Activated naive CD4-positive, alpha-beta T cell treated with anti-CD3 and anti-CD28 coated beads, Interleukin-2, amount 50 U/mL, for 72 hours (primary cell): ENCODE measurements around the gene LSM5. TPM values are rescaled to one million over a fixed set of nuclear protein-coding genes. Genes with fewer than 3 reads are reported as not detected.
"Not testable (repeated sequence)": the region's sequence is repeated elsewhere in the genome, so short reads cannot be mapped to it uniquely, and the experiment has no call there.

ENCODE experiments used
- ATAC-seq, 2 donors: fragments of 150-1000 bp; cut with Tn5 transposase; 2 replicates each; pipeline ENCODE4 v1.10.0; 2021; ENCODE audit warnings: mild to moderate bottlenecking in 2 of 2, moderate library complexity in 2 of 2
- DNase-seq, 2 donors: peaks; one replicate each; pipeline ENCODE4 v3.0.0; 2021 to 2022; ENCODE audit warnings: low spot score in 2 of 2
- H3K27ac Mint-ChIP-seq, 2 donors: one replicate each; pipeline ENCODE4 v1.8.0; 2022; ENCODE audit warnings: mild to moderate bottlenecking in 2 of 2, mixed read lengths in 2 of 2
- H3K36me3 Mint-ChIP-seq, 2 donors: one replicate each; pipeline ENCODE4 v1.8.0; 2022; ENCODE audit warnings: mixed read lengths in 2 of 2
- H3K9me3 Mint-ChIP-seq, 2 donors: one replicate each; pipeline ENCODE4 v1.8.0; 2022; ENCODE audit warnings: mixed read lengths in 2 of 2
- total RNA-seq, 2 donors: library from RNA; stranded (reverse); gene quantifications; one replicate each; pipeline ENCODE4 v1.2.3, GENCODE V29; 2022

LSM5 gene
- total RNA-seq, 2 donors from 2014 or later: 98.1 to 125 TPM

DNA sequence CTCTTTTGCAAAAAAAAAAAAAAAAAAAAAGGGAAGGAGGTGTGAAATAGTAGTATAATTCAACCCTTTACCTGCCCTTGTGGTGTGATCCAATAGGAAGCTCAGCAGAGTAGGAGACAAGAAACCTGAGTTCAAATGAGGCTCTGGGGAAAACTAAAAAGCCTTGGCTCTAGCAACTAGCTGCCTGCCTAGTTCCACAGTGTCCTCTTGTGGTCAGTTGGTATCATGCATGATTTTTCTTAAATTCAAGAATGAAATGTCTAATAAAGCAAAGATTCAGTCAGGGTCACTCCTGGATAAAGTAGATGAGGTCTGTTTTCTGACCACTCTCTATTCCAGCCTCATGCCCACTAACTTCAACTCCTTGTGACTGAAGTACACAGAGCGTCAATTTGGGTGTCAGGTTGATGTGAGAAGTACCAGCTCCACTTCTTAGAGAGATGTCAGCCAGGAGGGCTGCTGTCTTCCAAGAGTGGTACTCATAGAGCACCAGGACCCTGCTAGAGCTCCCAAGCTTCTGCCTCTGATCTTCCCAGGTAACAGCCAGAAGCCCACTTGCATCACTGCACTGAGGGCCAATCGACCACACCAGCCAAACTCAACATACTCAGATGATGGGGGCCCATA lies 10.5 kb downstream of the LSM5 start:
- Mint-ChIP-seq H3K36me3 (no peaks in the 10 kb centered on the region), H3K9me3 (no peaks in the 10 kb centered on the region), H3K27ac (no peak overlapping the region)
- ATAC-seq: no peak
- DNase-seq: no peak

DNA sequence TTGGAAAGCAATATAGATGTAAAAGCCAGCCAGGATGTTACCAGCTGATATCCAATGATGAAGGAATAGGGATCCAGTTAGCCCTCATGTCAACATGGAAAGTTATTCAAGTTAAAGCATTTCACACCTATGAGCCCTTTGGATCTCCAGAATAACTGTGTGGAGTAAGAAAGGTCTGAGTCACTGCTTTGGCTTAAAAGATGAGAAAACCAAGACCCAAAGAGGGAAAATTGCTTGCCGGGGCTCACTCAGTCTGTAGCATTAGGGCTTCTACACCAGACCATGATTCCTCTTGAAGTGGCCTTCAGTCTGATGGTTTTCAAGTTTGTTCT lies 12.6 kb downstream of the LSM5 start:
- no peak for DNase-seq
- H3K9me3 Mint-ChIP-seq: no peaks in the 10 kb centered on the region
- no peak for ATAC-seq
- H3K27ac Mint-ChIP-seq: peak overlapping the region in 1 of 2 donors; percentile 57
- no peaks in the 10 kb centered on the region for H3K36me3 Mint-ChIP-seq

DNA sequence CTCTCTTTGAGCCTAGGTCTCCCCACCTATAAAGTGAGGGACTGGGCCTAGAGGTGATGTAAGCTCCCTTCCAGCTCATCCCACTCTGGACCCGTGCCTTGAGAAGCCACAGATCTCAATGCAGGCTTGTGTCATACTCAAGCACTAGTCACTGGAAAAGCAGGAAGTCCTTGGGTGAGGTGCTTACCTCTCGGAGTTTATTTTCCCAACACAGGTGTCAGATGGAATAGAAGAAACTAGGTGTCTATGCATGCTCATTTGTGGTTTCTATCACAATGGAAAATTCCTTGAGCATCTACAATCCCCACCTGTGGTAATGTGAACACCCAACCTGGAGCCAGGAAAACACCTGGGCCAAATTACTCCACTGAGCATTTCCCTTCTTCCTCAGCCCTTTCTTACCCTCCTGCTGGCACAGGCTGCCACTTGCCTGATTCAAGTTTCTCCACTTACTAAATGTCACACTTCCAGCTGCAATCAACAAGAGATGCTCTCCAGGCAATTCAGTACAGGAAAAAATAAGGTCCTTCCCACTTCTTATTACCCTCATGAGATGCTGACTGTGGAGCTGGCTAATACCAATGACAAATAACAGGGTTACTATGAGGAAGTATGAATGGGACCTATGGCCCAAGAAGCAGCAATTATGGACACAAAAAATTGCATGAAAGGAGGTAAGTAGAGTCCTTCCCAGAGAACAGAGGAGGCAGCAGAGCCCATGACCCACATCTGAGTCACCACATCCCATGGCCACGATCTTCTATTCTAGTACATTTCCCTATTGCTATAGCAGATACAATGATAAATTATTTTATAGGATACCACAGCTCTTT lies 13.1 kb downstream of the LSM5 start:
- DNase-seq (no peak), ATAC-seq (no peak)
- Mint-ChIP-seq H3K36me3 (no peaks in the 10 kb centered on the region), H3K27ac (peak overlapping the region in 1 of 2 donors; percentile 48), H3K9me3 (no peaks in the 10 kb centered on the region)

DNA sequence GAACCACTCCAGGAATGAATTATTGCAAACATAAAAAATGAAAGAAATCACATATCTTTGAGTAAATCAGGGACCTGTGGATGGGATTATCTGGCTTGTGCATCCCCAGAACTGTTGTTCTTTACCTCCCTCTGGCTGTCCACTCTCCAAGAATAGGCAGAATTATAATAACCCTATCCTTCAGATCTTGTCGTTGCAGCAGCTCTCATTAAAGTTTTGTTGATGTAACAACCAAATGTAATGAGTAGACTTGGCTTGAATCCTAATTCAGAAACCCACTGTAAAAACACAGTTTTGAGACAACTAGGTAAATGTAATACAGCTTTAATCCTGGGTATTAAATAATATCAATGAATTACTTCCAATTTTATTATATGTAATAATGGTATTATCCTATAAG lies 16.2 kb downstream of the LSM5 start:
- H3K36me3 Mint-ChIP-seq: no peaks in the 10 kb centered on the region
- no peaks in the 10 kb centered on the region for H3K9me3 Mint-ChIP-seq
- DNase-seq (no peak), ATAC-seq (no peak)
- H3K27ac Mint-ChIP-seq: no peak overlapping the region

DNA sequence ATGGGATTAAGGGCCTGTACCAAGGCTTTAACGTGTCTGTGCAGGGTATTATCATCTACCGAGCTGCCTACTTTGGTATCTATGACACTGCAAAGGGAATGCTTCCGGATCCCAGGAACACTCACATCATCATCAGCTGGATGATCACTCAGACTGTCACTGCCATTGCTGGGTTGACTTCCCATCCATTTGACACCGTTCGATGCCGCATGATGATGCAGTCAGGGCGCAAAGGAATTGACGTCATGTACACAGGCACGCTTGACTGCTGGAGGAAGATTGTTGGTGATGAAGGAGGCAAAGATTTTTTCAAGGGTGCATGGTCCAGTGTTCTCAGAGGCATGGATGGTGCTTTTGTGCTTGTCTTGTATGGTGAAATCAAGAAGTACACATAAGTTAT lies 18.2 kb downstream of the LSM5 start:
- ATAC-seq (no peak), DNase-seq (no peak)
- no peaks in the 10 kb centered on the region for H3K9me3 Mint-ChIP-seq
- no peak overlapping the region for H3K27ac Mint-ChIP-seq
- no peaks in the 10 kb centered on the region for H3K36me3 Mint-ChIP-seq

DNA sequence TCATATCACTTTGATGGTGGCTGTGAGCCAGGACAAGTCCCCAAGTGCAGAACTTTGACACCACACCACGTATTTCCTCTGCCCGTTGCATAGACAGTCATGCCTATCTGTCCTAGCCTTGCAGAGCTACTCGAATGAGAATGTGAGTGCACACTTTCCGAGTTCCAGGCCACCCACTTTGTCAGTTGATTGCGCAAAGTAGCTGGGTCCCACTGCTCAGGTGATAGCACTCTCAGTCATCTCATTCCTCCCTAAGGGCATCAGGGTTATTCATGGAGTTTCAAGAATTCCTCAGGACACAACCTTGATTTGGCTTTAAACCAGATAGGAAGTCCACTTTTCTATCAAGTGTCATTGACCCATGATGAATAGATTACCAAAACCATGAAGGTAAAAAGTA lies 19.3 kb downstream of the LSM5 start:
- ATAC-seq (no peak), DNase-seq (no peak)
- Mint-ChIP-seq H3K36me3 (no peaks in the 10 kb centered on the region), H3K27ac (no peak overlapping the region), H3K9me3 (no peaks in the 10 kb centered on the region)

DNA sequence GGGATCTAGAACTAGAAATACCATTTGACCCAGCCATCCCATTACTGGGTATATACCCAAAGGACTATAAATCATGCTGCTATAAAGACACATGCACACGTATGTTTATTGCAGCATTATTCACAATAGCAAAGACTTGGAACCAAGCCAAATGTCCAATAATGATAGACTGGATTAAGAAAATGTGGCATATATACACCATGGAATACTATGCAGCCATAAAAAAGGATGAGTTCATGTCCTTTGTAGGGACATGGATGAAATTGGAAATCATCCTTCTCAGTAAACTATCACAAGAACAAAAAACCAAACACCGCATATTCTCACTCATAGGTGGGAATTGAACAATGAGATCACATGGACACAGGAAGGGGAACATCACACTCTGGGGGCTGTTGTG lies 20.2 kb downstream of the LSM5 start:
- not testable (repeated sequence) for DNase-seq, H3K36me3 Mint-ChIP-seq, ATAC-seq, H3K9me3 Mint-ChIP-seq, H3K27ac Mint-ChIP-seq

DNA sequence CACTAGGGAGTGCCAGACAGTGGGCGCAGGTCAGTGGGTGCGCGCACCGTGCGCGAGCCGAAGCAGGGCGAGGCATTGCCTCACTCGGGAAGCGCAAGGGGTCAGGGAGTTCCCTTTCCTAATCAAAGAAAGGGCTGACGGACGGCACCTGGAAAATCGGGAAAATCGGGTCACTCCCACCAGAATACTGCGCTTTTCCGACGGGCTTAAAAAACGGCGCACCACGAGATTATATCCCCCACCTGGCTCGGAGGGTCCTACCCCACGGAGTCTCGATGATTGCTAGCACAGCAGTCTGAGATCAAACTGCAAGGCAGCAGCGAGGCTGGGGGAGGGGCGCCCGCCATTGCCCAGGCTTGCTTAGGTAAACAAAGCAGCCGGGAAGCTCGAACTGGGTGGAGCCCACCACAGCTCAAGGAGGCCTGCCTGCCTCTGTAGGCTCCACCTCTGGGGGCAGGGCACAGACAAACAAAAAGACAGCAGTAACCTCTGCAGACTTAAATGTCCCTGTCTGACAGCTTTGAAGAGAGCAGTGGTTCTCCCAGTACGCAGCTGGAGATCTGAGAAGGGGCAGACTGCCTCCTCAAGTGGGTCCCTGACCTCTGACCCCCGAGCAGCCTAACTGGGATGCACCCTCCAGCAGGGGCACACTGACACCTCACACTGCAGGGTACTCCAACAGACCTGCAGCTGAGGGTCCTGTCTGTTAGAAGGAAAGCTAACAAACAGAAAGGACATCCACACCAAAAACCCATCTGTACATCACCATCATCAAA lies 25.4 kb downstream of the LSM5 start:
- not testable (repeated sequence) for H3K9me3 Mint-ChIP-seq, H3K36me3 Mint-ChIP-seq, H3K27ac Mint-ChIP-seq, DNase-seq, ATAC-seq

DNA sequence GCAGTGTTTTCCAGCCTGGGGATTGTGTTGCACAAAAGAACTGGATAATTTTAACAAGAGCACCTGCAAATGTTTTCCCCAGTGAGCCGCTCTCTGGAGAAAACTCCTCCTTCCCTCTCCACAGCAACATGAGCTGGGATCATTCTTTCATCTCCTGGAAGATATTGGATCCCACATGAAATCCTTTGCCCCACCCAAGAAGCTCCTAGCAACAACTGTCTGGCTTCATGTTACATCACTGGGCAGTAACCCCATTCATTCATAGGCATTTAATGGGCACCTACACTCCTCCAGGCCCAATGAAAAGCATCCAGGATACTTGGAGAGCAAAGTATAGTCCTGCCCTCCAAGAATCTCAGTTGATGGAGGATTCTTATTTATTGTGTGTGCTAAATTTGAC lies 27.2 kb downstream of the LSM5 start:
- DNase-seq: no peak
- no peaks in the 10 kb centered on the region for H3K9me3 Mint-ChIP-seq
- no peaks in the 10 kb centered on the region for H3K36me3 Mint-ChIP-seq
- no peak for ATAC-seq
- no peak overlapping the region for H3K27ac Mint-ChIP-seq

DNA sequence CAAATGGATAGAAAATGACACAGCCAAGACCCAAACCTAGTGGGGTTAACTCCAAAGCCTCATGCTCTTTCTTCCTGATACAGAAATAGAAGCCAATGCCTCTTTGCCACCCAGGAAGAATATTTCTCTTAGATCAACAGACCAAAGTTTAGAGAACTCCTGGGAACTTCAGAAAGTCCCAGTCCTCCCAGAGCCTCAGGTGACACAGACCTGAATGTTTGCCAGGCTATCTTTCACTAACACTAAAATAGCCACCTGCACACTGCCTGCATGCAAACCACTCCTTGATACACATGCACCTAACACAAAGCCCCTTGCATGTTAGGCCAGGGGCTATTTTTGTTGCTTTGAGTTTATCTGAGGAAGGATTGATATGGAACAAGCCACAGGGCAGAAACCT lies 27.7 kb downstream of the LSM5 start:
- Mint-ChIP-seq H3K9me3 (no peaks in the 10 kb centered on the region), H3K36me3 (no peaks in the 10 kb centered on the region), H3K27ac (no peak overlapping the region)
- DNase-seq (no peak), ATAC-seq (no peak)

DNA sequence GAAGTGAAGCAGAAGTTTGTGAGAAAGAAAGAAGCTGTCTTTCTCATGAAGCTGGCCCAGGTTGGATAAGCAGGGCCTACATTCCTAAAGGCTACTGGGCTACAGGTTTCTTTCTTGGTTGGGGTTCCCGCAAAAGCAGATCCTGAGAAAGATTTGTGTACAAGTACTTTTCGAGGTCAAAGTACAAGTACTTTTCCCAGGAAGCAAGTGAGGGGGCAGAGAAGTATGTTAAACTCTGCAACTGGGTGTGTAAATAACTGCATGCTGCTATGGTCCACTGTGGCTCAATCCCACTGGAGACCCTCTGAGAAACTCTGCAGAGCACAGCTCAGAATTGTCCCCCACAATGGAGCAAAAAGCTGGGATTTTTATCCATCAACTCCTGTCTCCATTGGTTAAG lies 28.7 kb downstream of the LSM5 start:
- Mint-ChIP-seq H3K36me3 (peaks cover 0 to 5% of the 10 kb centered on the region in 2 donors), H3K9me3 (peaks cover 0 to 4% of the 10 kb centered on the region in 2 donors), H3K27ac (no peak overlapping the region)
- no peak for ATAC-seq
- no peak for DNase-seq

DNA sequence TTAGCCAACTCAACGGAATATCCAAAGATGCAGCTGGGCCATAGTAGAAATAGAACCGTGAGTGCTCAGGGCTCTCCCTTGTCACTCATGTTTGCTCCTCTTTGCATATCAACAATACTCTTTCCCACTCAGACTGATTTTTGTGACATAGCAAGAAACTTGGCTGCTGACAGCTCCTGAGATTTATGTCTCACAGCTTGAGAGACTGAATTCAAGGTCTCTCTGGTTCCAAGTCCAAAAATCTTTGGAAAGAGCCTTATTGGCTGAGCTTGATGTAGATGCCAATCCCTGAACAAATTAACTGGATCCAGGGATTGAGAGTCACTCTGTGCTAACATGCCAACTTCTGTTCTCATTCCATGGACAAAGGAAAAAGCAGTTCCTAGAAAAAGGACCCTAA lies 30.4 kb downstream of the LSM5 start:
- ATAC-seq: no peak
- Mint-ChIP-seq H3K9me3 (peaks cover 0 to 4% of the 10 kb centered on the region in 2 donors), H3K36me3 (peaks cover 0 to 5% of the 10 kb centered on the region in 2 donors)

DNA sequence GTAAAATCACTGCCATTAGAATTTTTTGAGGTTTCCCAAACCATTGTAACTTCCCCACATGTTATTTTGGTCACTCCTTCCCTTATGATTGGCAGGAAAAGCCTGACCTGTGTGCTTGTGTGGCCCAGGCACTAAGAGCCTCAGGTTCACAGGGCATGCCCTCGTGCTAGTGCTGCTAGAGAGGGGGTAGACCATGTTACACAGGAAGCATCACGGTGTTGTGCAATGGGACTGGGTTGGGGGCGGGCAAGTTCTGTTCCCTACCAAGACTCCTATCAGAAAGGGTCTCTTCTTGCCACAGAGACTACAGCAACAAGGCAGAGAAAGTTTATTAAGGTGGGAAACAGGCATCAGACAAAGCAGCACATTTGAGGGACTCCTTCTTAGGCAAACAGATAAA lies 32.2 kb downstream of the LSM5 start:
- no peak overlapping the region for H3K27ac Mint-ChIP-seq
- H3K9me3 Mint-ChIP-seq: peaks cover 0 to 4% of the 10 kb centered on the region in 2 donors
- ATAC-seq (no peak), DNase-seq (no peak)
- H3K36me3 Mint-ChIP-seq: peaks cover 0 to 5% of the 10 kb centered on the region in 2 donors

More for the DNA sequence above, 30.4 kb downstream of the LSM5 start:
- H3K27ac Mint-ChIP-seq: no peak overlapping the region
- no peak for DNase-seq

DNA sequence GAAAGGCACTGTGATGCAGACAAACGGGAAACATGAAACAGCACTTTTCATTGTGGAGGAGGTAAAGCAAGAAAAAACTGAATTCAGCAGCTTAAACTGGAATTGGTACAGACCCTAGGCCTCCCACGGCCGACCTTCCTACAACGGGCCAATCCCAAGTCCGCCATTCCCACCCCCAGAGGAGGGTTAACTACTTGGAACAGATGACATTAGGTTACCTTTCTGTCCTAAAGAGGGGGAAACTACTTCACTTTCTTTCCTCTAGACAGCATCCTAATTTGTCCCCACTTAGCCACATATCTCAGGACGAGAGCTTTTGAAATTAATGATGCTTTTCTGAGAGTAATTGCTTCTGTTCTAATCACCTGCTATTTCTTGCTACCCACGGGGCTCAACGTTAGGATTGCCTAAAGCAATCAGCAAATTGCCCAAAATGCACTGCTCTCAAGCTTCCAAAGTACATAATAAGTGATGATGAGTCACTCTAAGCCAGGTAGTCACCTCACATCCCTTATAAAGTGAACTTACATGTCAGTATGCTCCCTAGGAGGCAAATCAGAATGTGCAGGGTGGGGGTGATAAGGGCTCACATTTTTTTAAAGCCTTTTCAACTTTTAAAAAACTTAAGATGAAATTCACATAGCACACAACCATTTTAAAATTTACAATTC lies 36.7 kb downstream of the LSM5 start:
- ATAC-seq: no peak
- Mint-ChIP-seq H3K27ac (no peak overlapping the region), H3K36me3 (peaks cover 0 to 11% of the 10 kb centered on the region in 2 donors), H3K9me3 (peaks cover 6 to 12% of the 10 kb centered on the region in 2 donors)
- no peak for DNase-seq

DNA sequence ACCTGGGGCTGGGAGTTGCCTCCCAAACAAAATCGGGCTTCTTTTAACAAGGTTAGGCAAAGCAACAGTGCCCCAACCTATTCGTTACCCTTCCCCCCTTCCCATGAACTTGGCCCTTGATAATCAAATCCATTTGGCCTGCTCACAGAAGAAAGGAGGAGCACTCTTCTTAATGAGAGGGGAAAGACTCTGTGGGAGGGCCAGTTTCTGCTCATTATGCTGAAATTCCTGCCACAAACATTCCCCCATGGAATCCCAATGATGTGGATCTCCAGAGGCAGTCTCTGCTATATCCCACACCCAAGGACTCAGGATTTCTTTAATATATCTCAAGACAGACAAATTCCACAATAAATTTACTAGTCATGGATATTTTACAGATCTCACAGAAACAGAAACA lies 43.0 kb downstream of the LSM5 start:
- H3K9me3 Mint-ChIP-seq: peaks cover 14 to 15% of the 10 kb centered on the region in 2 donors

DNA sequence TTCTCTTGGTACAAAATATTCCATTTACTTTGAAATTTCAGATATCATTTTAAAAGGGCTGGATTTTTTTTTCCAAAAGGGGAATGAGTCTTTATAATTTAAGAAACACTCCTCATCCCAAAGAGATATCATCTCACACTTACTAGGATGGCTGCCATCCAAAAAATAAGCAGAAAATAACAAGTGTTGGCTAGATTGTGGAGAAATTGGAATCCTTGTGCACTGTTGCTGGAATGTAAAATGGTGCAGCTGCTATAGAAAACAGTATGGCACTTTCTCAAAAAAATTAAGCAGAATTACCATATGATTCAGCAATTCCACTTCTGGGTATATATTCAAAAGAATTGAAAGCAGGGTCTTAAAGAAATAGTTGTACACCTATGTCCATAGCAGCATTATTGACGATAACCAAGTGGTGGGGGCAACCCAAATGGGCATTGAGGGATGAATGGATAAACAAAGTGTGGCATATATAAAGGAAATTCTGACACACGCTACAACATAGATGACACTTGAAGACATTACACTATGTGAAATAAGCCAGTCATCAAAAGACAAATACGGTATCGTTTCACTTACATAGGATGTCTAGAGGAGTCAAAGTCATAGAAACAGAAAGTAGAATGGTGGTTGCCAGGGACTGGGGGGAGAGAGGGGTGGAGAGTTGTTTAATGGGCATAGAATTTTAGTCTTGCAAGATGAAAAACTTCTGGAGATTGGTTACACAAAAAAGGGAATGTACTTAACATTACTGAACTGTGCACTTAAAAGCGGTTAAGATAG lies 53.8 kb downstream of the LSM5 start:
- Mint-ChIP-seq H3K9me3 (no peaks in the 10 kb centered on the region), H3K27ac (no peak overlapping the region), H3K36me3 (no peaks in the 10 kb centered on the region)
- DNase-seq (no peak), ATAC-seq (no peak)

More for the DNA sequence above, 43.0 kb downstream of the LSM5 start:
- no peak overlapping the region for H3K27ac Mint-ChIP-seq
- DNase-seq (no peak), ATAC-seq (no peak)
- H3K36me3 Mint-ChIP-seq: peaks cover 0 to 6% of the 10 kb centered on the region in 2 donors
